WTC11 (cell line): ENCODE measurements around the gene MTA3. TPM values are rescaled to one million over a fixed set of nuclear protein-coding genes. Genes with fewer than 3 reads are reported as not detected.

Experiments used
- ATAC-seq: fragments of 200-7000 bp; cut with Tn5 transposase; 2 replicates; pipeline ENCODE4 v1.10.0; 2021; ENCODE audit warnings: mild to moderate bottlenecking, moderate library complexity
- CTCF ChIA-PET: fragments of 300-600 bp; sonication (Branson Sonifier 250); formaldehyde crosslinking; loops from one replicate; lab custom pipeline; 2021; ENCODE audit warnings: antibody characterized with exemption; lab: Charles Lee
- POLR2A ChIA-PET: fragments of 350-600 bp; sonication (Branson Sonifier 250); formaldehyde crosslinking; loops from one replicate; lab custom pipeline; 2021; ENCODE audit warnings: antibody characterized with exemption; lab: Charles Lee
- DNase-seq: peaks from one replicate; pipeline ENCODE4 v3.0.0; 2021; ENCODE audit warnings: low spot score
- H3K27ac Mint-ChIP-seq: 2 replicates; pipeline ENCODE4 v1.8.0; 2021; ENCODE audit warnings: mixed read lengths
- H3K27me3 Mint-ChIP-seq: 2 replicates; pipeline ENCODE4 v1.8.0; 2021; ENCODE audit warnings: low read depth, mild to moderate bottlenecking, moderate library complexity, mixed read lengths
- H3K36me3 Mint-ChIP-seq: 2 replicates; pipeline ENCODE4 v1.8.0; 2021; ENCODE audit warnings: mixed read lengths
- H3K4me1 Mint-ChIP-seq: 2 replicates; pipeline ENCODE4 v1.8.0; 2022; ENCODE audit warnings: mixed read lengths
- H3K4me3 Mint-ChIP-seq: 2 replicates; pipeline ENCODE4 v1.8.0; 2021; ENCODE audit warnings: mild to moderate bottlenecking, moderate library complexity, mixed read lengths
- H3K9me3 Mint-ChIP-seq: 2 replicates; pipeline ENCODE4 v1.8.0; 2021; ENCODE audit warnings: mixed read lengths
- ATF6 ChIP-seq: sonication (generic); formaldehyde crosslinking; IDR thresholded peaks from 2 replicates; pipeline ENCODE4 v1.8.1; 2023; ENCODE audit warnings: mild to moderate bottlenecking, missing genetic modification reagents
- CBFB ChIP-seq: sonication (generic); formaldehyde crosslinking; IDR thresholded peaks from 2 replicates; pipeline ENCODE4 v1.8.1; 2022; ENCODE audit warnings: mild to moderate bottlenecking, low read depth, missing genetic modification reagents
- CREM ChIP-seq: sonication (generic); formaldehyde crosslinking; IDR thresholded peaks from 2 replicates; pipeline ENCODE4 v1.8.1; 2022; ENCODE audit warnings: mild to moderate bottlenecking, missing genetic modification reagents, moderate library complexity
- ETV6 ChIP-seq: sonication (generic); formaldehyde crosslinking; IDR thresholded peaks from 2 replicates; pipeline ENCODE4 v1.8.1; 2022; ENCODE audit warnings: mild to moderate bottlenecking, missing genetic modification reagents
- FOXK1 ChIP-seq: sonication (generic); formaldehyde crosslinking; IDR thresholded peaks from 2 replicates; pipeline ENCODE4 v1.8.0; 2022; ENCODE audit warnings: mild to moderate bottlenecking, moderate library complexity, missing genetic modification reagents
- GABPB1 ChIP-seq: sonication (generic); formaldehyde crosslinking; IDR thresholded peaks from 2 replicates; pipeline ENCODE4 v1.8.1; 2023; ENCODE audit warnings: mild to moderate bottlenecking, missing genetic modification reagents
- MLX ChIP-seq: sonication (generic); formaldehyde crosslinking; IDR thresholded peaks from 2 replicates; pipeline ENCODE4 v1.8.1; 2023; ENCODE audit warnings: mild to moderate bottlenecking, missing genetic modification reagents, moderate library complexity
- PRDM15 ChIP-seq: sonication (generic); formaldehyde crosslinking; IDR thresholded peaks from 2 replicates; pipeline ENCODE4 v1.8.0; 2022; ENCODE audit warnings: missing genetic modification reagents
- TEAD1 ChIP-seq: sonication (generic); formaldehyde crosslinking; IDR thresholded peaks from 2 replicates; pipeline ENCODE4 v1.8.0; 2022; ENCODE audit warnings: mild to moderate bottlenecking, missing genetic modification reagents
- USF2 ChIP-seq: sonication (generic); formaldehyde crosslinking; IDR thresholded peaks from 2 replicates; pipeline ENCODE4 v1.8.1; 2023; ENCODE audit warnings: mild to moderate bottlenecking, missing genetic modification reagents, moderate library complexity
- ZBTB21 ChIP-seq: sonication (generic); formaldehyde crosslinking; IDR thresholded peaks from 2 replicates; pipeline ENCODE4 v1.8.1; 2023; ENCODE audit warnings: mild to moderate bottlenecking, missing genetic modification reagents, borderline replicate concordance
- ZMAT4 ChIP-seq: fragments of 250-450 bp; sonication (Bioruptor Pico); IDR thresholded peaks from 2 replicates; pipeline ENCODE4 v1.9.0; 2021; ENCODE audit warnings: mild to moderate bottlenecking
- ZNF232 ChIP-seq: sonication (generic); formaldehyde crosslinking; IDR thresholded peaks from 2 replicates; pipeline ENCODE4 v1.8.0; 2022; ENCODE audit warnings: mild to moderate bottlenecking, missing genetic modification reagents
- ZNF317 ChIP-seq: sonication (generic); formaldehyde crosslinking; IDR thresholded peaks from 2 replicates; pipeline ENCODE4 v1.8.1; 2023; ENCODE audit warnings: low read depth, mild to moderate bottlenecking, moderate library complexity, missing genetic modification reagents, borderline replicate concordance
- ZNF425 ChIP-seq: fragments of 250-450 bp; sonication (Bioruptor Pico); conservative IDR thresholded peaks from 2 replicates; pipeline ENCODE4 v1.9.0; 2021; ENCODE audit warnings: mild to moderate bottlenecking
- ZNF512 ChIP-seq: sonication (generic); formaldehyde crosslinking; IDR thresholded peaks from 2 replicates; pipeline ENCODE4 v1.8.1; 2022; ENCODE audit warnings: missing genetic modification reagents, borderline replicate concordance
- ZNF532 ChIP-seq: fragments of 250-450 bp; sonication (Bioruptor Pico); IDR thresholded peaks from 2 replicates; pipeline ENCODE4 v1.9.0; 2021; ENCODE audit warnings: mild to moderate bottlenecking, borderline replicate concordance
- total RNA-seq: library from RNA; stranded (reverse); gene quantifications from 3 replicates; pipeline ENCODE4 v1.2.3, GENCODE V29; 2021

Gene MTA3
- total RNA-seq, 1 experiment from 2014 or later = 153 TPM

GRCh38 chr2:42796427-42797248 lies 228.2 kb downstream of the MTA3 start:
- Mint-ChIP-seq H3K36me3 (0 out of 2 replicates have a peak, but pooled peaks cover 3% of the 10 kb centered on the region), H3K4me1 (peaks cover 38% of the 10 kb centered on the region), H3K9me3 (peaks cover 7% of the 10 kb centered on the region), H3K4me3 (no peak overlapping the region), H3K27me3 (peaks cover 12% of the 10 kb centered on the region), H3K27ac (no peak overlapping the region)
- DNase-seq (no peak), ATAC-seq (no peak)
- CTCF ChIA-PET = interaction anchor here (1.8 to 5.8 kb wide), 2 partner anchors 15 to 133 kb away, joined by 7 to 70 read pairs; no protein-coding TSS in a partner anchor
- TF ChIP-seq ZBTB21 (no peak), ZNF532 (CRISPR knock-in tag) (no peak), ZNF317 (CRISPR knock-in tag) (no peak), CREM (CRISPR knock-in tag) (no peak), USF2 (CRISPR knock-in tag) (no peak), CBFB (no peak), MLX (CRISPR knock-in tag) (no peak), ZNF425 (CRISPR knock-in tag) (no peak), ATF6 (CRISPR knock-in tag) (no peak), FOXK1 (no peak), ETV6 (CRISPR knock-in tag) (no peak), ZNF232 (CRISPR knock-in tag) (no peak), PRDM15 (CRISPR knock-in tag) (no peak), TEAD1 (CRISPR knock-in tag) (no peak), ZMAT4 (CRISPR knock-in tag) (no peak), ZNF512 (CRISPR knock-in tag) (no peak), GABPB1 (CRISPR knock-in tag) (no peak)
- POLR2A ChIA-PET = no interaction called here
